HepG2 (cell line): ENCODE data around the gene DLG4. TPM values are rescaled to one million over a fixed set of nuclear protein-coding genes. Genes with fewer than 3 reads are reported as not detected.

Experiments used
- CCAR2 ChIP-seq: fragments of 200-400 bp; formaldehyde crosslinking; optimal IDR thresholded peaks from 2 replicates; pipeline ENCODE3; 2018; ENCODE audit warnings: low read depth, mild to moderate bottlenecking, low read length, moderate library complexity
- ERF ChIP-seq: IDR thresholded peaks from 2 replicates; pipeline ENCODE4 v1.6.1; 2018; ENCODE audit warnings: missing biosample characterization, missing genetic modification reagents
- EZH2 ChIP-seq: conservative IDR thresholded peaks from 2 replicates; pipeline ENCODE4 v1.6.1; 2012; ENCODE audit warnings: mild to moderate bottlenecking, low read depth, low read length, moderate library complexity
- ISX ChIP-seq: sonication (generic); formaldehyde crosslinking; conservative IDR thresholded peaks from 2 replicates; pipeline ENCODE4 v1.5.0; 2020; ENCODE audit warnings: missing genetic modification reagents
- MLLT10 ChIP-seq: sonication (generic); formaldehyde crosslinking; IDR thresholded peaks from 2 replicates; pipeline ENCODE4 v1.4.0; 2020; ENCODE audit warnings: missing genetic modification reagents
- NCOA5 ChIP-seq: sonication (generic); formaldehyde crosslinking; IDR thresholded peaks from 2 replicates; pipeline ENCODE4 v1.4.0; 2020; ENCODE audit warnings: missing genetic modification reagents
- SALL1 ChIP-seq: sonication (generic); formaldehyde crosslinking; IDR thresholded peaks from 2 replicates; pipeline ENCODE4 v1.8.0; 2022; ENCODE audit warnings: mild to moderate bottlenecking, missing genetic modification reagents
- SAP130 ChIP-seq: IDR thresholded peaks from 2 replicates; pipeline ENCODE4 v1.6.1; 2016; ENCODE audit warnings: low read depth
- YEATS2 ChIP-seq: sonication (generic); formaldehyde crosslinking; IDR thresholded peaks from 2 replicates; pipeline ENCODE4 v1.4.0; 2020; ENCODE audit warnings: missing genetic modification reagents, borderline replicate concordance
- ZNF234 ChIP-seq: sonication (generic); formaldehyde crosslinking; conservative IDR thresholded peaks from 2 replicates; pipeline ENCODE4 v1.5.1; 2020; ENCODE audit warnings: mild to moderate bottlenecking, missing genetic modification reagents
- ZNF552 ChIP-seq: sonication (generic); formaldehyde crosslinking; IDR thresholded peaks from 2 replicates; pipeline ENCODE4 v1.9.0; 2022; ENCODE audit warnings: missing genetic modification reagents, mild to moderate bottlenecking, borderline replicate concordance
- ZNF816 ChIP-seq: sonication (generic); formaldehyde crosslinking; IDR thresholded peaks from 2 replicates; pipeline ENCODE4 v1.8.0; 2022; ENCODE audit warnings: missing genetic modification reagents, mild to moderate bottlenecking, borderline replicate concordance
- ZSCAN30 ChIP-seq: sonication (generic); formaldehyde crosslinking; IDR thresholded peaks from 2 replicates; pipeline ENCODE4 v1.5.0; 2020; ENCODE audit warnings: mild to moderate bottlenecking, missing genetic modification reagents
- polyA plus RNA-seq, 8 experiments: library from polyadenylated mRNA; depleted of rRNA in 3 of 8; stranded (reverse) in 7 of 8; unstranded in 1 of 8; fragments of >200 nt; fragmentation: Illumina TruSeq in 4 of 8; extraction: Trizol in 4 of 8; gene quantifications; 2 replicates each; pipeline versions ENCODE4 v1.2.1 to v1.2.3, GENCODE V29; 2011 to 2016; ENCODE audit warnings: low read depth in 4 of 8, missing spikeins in 1 of 8, mixed read lengths in 1 of 8; ENCODE audit not compliant: insufficient read depth in 1 of 8
- total RNA-seq, 5 experiments: library from RNA; depleted of rRNA; stranded (reverse); fragments of >200 nt; fragmentation: Illumina TruSeq; extraction: Trizol; gene quantifications; 2 replicates each; pipeline ENCODE4 v1.2.3, GENCODE V29; 2016; ENCODE audit warnings: low read depth in 1 of 5
- TF ChIP-seq, protein P1 (sequence below): sonication (generic); formaldehyde crosslinking; IDR thresholded peaks from 2 replicates; pipeline ENCODE4 v1.4.0; 2020; ENCODE audit warnings: low read depth, mild to moderate bottlenecking, missing genetic modification reagents
- TF ChIP-seq, protein P2 (sequence below): sonication (generic); formaldehyde crosslinking; IDR thresholded peaks from 2 replicates; pipeline ENCODE4 v1.5.0; 2020; ENCODE audit warnings: mild to moderate bottlenecking, missing genetic modification reagents
- TF ChIP-seq, protein P3 (sequence below): sonication (generic); formaldehyde crosslinking; IDR thresholded peaks from 2 replicates; pipeline ENCODE4 v1.9.0; 2021; ENCODE audit warnings: missing genetic modification reagents, borderline replicate concordance
- TF ChIP-seq, protein P4 (sequence below): sonication (generic); formaldehyde crosslinking; IDR thresholded peaks from 2 replicates; pipeline ENCODE4 v1.9.0; 2022; ENCODE audit warnings: missing genetic modification reagents, mild to moderate bottlenecking, borderline replicate concordance
- TF ChIP-seq, protein P5 (sequence below): sonication (generic); formaldehyde crosslinking; IDR thresholded peaks from 2 replicates; pipeline ENCODE4 v1.5.0; 2020; ENCODE audit warnings: missing genetic modification reagents

The DLG4 gene
- total and polyA plus RNA-seq, 2 of the 13 experiments (the other 11 are each of a cell fraction or from before 2014, with no cell fraction given), result 0.71 to 4.3 TPM

DNA sequence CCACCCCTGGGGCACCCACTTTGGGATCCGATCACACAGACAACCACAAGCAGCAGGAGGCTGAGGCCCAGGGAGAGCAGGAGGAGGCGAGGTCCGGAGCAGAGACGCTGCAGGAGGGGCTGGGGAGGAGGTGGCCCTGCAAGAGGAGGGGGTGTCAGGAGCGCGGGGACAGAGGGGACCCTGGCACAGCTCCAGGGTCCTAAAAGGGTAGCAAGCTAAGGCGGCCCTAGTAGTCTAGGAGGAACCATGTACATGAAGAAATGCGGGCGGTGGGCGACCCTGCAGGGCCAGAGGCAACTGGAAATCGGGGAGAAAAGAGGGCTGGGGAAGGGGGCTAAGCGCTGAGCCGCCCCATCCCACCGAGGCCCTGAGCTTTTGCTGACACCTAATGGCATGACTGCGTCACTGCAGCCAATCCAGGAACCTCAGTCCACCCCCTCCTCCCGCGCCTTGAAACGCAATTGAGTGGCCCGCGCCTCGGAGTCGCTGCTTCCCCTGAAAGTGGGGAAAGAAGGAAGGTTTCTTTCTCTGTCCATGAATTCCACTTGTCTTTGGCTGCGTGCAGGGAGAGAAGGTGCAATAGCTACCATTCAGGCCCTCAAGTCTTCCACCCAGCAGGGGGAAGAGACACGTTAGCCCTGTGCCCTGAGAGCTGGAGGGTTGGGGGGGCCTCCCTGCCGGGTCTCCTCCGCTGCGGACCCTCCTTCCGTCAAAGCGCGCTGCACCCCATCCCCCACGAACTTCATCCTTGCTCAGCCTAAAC, 42.3 kb downstream of the DLG4 start (continued):
- TF ChIP-seq ZNF552, result no peak
- TF ChIP-seq YEATS2, result no peak; the same call in 1 of the 2 replicates
- peak; percentile 92; the same call in 1 of the 2 replicates for TF ChIP-seq ZNF816 (CRISPR knock-in tag)
- TF ChIP-seq, protein P1, sequence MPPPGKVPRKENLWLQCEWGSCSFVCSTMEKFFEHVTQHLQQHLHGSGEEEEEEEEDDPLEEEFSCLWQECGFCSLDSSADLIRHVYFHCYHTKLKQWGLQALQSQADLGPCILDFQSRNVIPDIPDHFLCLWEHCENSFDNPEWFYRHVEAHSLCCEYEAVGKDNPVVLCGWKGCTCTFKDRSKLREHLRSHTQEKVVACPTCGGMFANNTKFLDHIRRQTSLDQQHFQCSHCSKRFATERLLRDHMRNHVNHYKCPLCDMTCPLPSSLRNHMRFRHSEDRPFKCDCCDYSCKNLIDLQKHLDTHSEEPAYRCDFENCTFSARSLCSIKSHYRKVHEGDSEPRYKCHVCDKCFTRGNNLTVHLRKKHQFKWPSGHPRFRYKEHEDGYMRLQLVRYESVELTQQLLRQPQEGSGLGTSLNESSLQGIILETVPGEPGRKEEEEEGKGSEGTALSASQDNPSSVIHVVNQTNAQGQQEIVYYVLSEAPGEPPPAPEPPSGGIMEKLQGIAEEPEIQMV, result no peak
- no peak; the same call in 1 of the 2 replicates for TF ChIP-seq ERF
- TF ChIP-seq ZNF234 (CRISPR knock-in tag), result no peak
- 0 out of 2 replicates have a peak, but pooled peaks have one; percentile 40 for TF ChIP-seq ZSCAN30 (CRISPR knock-in tag)
- TF ChIP-seq SALL1 (CRISPR knock-in tag), result no peak; the same call in 1 of the 2 replicates
- TF ChIP-seq, protein P2, sequence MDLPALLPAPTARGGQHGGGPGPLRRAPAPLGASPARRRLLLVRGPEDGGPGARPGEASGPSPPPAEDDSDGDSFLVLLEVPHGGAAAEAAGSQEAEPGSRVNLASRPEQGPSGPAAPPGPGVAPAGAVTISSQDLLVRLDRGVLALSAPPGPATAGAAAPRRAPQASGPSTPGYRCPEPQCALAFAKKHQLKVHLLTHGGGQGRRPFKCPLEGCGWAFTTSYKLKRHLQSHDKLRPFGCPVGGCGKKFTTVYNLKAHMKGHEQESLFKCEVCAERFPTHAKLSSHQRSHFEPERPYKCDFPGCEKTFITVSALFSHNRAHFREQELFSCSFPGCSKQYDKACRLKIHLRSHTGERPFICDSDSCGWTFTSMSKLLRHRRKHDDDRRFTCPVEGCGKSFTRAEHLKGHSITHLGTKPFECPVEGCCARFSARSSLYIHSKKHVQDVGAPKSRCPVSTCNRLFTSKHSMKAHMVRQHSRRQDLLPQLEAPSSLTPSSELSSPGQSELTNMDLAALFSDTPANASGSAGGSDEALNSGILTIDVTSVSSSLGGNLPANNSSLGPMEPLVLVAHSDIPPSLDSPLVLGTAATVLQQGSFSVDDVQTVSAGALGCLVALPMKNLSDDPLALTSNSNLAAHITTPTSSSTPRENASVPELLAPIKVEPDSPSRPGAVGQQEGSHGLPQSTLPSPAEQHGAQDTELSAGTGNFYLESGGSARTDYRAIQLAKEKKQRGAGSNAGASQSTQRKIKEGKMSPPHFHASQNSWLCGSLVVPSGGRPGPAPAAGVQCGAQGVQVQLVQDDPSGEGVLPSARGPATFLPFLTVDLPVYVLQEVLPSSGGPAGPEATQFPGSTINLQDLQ (CRISPR knock-in tag), result no peak
- TF ChIP-seq MLLT10 (CRISPR knock-in tag), result no peak
- no peak for TF ChIP-seq NCOA5 (CRISPR knock-in tag)
- TF ChIP-seq, protein P3, sequence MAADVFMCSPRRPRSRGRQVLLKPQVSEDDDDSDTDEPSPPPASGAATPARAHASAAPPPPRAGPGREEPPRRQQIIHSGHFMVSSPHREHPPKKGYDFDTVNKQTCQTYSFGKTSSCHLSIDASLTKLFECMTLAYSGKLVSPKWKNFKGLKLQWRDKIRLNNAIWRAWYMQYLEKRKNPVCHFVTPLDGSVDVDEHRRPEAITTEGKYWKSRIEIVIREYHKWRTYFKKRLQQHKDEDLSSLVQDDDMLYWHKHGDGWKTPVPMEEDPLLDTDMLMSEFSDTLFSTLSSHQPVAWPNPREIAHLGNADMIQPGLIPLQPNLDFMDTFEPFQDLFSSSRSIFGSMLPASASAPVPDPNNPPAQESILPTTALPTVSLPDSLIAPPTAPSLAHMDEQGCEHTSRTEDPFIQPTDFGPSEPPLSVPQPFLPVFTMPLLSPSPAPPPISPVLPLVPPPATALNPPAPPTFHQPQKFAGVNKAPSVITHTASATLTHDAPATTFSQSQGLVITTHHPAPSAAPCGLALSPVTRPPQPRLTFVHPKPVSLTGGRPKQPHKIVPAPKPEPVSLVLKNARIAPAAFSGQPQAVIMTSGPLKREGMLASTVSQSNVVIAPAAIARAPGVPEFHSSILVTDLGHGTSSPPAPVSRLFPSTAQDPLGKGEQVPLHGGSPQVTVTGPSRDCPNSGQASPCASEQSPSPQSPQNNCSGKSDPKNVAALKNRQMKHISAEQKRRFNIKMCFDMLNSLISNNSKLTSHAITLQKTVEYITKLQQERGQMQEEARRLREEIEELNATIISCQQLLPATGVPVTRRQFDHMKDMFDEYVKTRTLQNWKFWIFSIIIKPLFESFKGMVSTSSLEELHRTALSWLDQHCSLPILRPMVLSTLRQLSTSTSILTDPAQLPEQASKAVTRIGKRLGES (CRISPR knock-in tag), result no peak
- TF ChIP-seq, protein P4, sequence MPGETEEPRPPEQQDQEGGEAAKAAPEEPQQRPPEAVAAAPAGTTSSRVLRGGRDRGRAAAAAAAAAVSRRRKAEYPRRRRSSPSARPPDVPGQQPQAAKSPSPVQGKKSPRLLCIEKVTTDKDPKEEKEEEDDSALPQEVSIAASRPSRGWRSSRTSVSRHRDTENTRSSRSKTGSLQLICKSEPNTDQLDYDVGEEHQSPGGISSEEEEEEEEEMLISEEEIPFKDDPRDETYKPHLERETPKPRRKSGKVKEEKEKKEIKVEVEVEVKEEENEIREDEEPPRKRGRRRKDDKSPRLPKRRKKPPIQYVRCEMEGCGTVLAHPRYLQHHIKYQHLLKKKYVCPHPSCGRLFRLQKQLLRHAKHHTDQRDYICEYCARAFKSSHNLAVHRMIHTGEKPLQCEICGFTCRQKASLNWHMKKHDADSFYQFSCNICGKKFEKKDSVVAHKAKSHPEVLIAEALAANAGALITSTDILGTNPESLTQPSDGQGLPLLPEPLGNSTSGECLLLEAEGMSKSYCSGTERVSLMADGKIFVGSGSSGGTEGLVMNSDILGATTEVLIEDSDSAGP, result peak; percentile 77; the same call in 1 of the 2 replicates
- TF ChIP-seq ISX, result no peak
- TF ChIP-seq EZH2, result no peak
- no peak for TF ChIP-seq CCAR2
- TF ChIP-seq SAP130 (CRISPR knock-in tag), result peak; percentile 50; the same call in 1 of the 2 replicates
- TF ChIP-seq, protein P5, sequence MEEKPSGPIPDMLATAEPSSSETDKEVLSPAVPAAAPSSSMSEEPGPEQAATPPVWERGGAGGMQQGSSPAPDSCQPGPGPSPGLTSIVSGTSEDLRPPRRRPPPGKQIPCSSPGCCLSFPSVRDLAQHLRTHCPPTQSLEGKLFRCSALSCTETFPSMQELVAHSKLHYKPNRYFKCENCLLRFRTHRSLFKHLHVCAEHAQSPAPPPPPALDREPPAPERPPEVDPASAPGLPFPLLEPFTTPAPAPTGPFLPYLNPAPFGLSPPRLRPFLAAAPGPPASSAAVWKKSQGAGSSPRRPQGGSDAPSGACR, result no peak
